HTR-8/SVneo (cell line): ENCODE data around the gene HOXC5.
"Not testable (repeated sequence)": the region's sequence is repeated elsewhere in the genome, so short reads cannot be mapped to it uniquely, and the experiment has no call there.

Source experiments
- DNase-seq: peaks from one replicate; pipeline ENCODE4 v3.0.0; 2011; ENCODE audit warnings: low spot score, mixed read lengths; ENCODE audit not compliant: insufficient read length
- FAIRE-seq: peaks from 2 replicates; lab custom pipeline; 2011; peaks lifted over from hg19 to GRCh38; lab: Jason Lieb, UNC

The HOXC5 gene

DNA sequence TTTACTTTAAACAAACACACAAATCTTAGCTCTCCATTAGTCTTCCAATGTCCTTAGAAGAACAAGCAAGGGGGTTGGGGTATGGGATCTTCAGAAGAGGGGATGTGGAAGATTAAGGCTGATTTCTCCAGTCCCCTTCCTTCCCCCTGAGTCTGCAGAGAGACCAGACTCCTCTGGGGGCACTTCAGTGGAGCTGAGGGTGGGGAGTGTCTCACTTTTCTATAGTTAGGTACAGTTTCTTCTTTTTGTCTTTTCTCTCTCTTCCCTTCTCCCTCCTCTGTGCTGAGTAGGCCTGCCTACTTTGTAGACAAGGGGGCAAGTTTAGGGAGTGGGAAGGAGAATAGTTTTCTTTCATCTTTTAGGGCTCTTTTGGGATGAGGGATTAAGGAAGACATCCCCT, 23.3 kb downstream of the HOXC5 start:
- DNase-seq (no peak), FAIRE-seq (no peak)

DNA sequence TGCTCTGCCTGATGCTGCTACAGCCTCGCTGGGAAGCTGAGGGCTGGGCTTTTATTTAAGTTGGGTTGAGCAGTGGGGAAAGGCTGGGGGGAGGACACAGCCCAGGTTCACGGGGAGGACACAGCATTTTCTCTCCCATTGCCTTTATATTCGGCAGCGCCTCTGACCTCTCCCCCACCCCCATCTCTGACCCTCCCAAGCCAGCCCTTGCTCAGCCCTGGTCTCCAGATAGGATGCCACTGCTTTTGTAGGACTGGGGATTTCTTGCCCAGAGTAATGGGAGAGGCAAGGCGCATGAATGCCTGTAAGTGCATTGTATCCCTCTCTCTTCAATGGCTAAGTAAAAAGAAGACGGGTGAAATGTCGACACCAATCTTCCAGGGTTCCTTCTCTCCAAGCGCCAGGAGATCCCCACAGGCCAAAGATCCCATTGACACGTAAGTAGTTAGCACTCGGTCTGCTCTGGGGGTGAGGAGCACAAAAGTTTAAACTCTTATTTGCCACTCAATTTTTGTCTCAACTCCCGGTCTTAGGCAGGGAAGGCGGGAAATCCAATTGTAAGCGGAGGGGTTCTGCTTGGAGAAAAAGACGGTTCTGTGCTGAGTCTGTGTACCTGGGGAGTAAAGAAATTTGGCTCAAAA, 25.4 kb downstream of the HOXC5 start:
- FAIRE-seq, result no peak

DNA sequence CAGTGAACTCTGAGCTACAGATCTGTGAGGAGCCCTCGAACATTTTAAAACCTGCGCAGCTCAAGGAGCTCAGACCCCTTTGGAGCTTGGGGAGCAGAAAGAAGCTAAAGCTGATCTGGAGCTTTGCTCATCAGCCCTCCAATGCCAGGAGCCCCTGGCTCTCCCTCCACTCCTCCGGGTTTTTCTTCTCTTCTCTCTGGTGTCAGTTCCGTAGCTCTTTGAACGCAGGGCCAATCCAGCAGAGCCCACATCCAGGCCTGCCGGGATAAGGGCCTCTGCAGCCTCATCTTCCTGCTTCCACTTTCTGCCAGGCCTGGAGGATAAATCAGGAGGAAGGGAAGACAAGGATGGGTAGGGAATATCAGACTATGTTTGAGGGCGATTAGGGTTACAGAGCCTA, 26.8 kb downstream of the HOXC5 start:
- FAIRE-seq (no peak), DNase-seq (no peak)

More for the DNA sequence above, 25.4 kb downstream of the HOXC5 start:
- no peak for DNase-seq

DNA sequence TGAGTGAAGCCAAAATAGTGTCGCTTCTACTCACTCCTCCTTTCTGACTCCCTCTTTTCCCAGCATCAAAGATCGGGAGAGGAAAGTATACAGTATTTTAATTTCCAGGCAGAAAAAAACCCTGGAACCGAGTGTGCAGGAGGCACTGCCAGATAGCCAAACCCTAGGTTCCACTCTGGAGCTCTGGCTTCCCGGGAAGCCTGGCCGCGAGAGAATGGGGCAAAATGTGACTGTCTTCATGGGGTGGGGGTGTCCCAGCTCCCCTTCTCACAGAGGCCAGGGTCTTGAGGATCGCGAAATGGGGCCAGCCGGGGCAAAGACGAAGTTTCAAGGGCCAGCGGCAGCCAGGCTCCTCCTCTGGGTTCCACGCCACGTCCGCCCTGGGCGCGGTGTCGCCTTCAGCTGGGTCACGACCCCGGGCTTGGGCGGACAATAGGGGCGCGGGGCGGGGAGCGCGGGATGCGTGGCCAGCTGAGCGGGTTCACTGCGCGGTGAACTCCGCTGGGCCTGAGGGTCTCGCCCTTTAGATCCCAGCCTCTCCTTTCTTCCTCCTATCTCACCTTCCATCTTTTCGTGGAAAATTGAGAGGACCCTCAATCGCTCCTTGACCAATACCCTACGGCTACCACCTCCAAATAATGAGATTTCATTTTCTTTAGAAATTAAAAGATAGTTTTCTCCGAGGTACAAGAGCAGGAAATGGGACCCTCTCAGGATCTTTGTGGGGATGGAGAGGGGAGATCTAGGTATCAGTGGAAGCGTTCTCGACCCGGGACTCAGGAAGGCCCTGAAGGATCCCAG, 27.5 kb downstream of the HOXC5 start:
- DNase-seq (no peak), FAIRE-seq (no peak)

DNA sequence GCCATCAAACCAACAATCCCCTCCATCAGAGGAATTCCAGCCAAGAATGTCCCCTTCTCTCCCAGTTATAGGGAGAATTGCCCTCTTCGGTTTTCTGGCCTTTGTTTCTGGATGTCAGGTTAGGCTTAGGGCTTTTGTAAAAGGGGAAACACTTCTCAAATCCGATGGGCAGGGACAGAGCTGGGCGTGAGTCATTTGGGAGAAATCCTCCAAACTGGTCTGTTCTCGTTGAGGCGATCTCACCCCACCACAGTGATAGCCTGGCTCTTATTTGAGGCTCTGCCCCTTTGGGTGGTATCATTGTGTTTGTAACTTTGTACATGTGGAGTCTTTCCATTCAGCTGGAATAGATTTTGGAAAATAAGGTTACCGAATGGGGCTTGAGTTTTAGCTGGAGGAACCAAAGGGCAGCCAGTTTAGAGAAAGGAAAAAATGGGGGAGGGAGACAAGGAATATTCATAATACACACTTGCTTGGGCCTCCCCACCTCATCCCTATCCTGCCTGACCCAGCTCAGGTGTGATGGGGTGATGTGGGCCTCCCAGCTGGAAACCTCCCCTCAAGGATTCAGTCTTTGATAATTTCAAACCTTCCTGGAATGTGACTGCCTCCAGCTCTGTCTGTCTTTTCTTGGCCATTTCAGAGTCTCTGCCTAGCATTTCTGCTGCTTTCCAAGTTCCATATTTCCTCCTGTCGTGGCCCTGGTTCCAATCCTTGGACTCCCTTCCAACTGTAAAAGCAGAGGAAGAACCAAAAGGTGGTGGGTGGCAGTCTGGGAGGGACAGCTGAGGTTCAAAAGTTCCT, 28.3 kb downstream of the HOXC5 start:
- DNase-seq, result no peak
- FAIRE-seq, result no peak

DNA sequence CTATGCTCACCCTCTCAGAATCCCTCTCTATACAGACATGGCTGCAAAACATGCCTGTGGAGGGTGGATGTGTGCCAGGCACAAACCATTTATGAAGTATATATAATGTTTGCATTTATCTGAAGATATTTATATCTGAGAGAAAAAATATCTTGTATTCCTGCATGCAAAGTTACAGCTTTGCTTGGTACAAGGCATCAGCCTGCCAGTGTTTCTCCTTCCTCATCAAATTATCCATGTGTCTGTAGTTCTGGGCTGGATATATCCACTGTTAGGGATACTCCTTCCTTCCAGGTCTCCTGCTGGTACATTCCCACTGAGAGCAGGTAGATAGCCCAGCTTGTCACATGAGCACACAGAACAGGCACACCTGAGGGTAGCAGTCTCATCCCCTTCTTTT, 32.8 kb downstream of the HOXC5 start:
- FAIRE-seq (no peak), DNase-seq (no peak)

DNA sequence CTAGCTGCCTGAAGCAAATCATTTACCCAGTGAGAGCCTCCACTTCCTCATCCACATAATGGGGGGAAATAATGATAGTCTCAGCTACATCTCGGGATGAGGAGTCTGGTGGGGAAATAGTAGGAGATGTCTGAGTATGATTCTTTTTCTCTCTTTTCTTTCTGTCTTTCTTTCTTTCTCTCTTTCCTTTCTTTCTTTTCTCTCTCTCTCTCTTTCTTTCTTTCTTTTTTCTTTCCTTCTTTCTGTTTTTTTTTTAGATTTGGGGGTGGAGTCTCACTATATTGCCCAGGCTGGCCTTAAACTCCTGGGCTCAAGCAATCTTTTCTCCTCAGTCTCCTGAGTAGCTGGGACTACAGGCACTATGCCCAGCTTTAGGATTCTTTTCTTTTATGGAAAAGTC, 33.6 kb downstream of the HOXC5 start:
- FAIRE-seq, result no peak
- no peak for DNase-seq

DNA sequence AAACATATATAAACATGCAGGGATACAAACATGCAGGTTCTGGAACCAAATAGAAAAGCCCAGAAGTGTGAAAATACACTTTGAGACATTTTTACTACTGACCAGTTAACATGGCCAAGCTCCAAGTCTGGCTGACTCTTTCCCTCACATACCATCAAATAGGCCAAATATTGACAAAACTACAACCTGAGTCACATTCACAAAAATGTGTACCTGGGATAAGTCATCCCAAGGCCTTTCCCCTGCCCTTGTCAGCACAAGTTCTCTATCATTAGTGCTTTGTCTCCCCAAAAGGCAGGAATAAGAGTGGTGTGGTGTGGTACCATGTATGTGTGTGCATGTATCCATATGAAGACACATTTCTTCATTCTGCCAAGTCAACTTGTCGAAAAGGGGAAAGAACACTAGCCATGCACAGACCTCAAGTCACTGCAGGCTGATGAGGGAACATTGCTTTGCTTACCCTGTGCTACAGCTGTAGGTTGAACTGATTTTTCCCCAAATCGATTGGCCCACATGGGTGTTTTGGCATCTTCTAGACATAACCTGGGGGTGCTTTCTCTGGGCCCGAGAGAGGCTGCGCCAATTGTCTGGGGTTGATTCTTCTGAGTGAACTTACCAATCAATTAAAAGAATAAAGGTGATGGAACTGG, 35.7 kb downstream of the HOXC5 start:
- FAIRE-seq (no peak), DNase-seq (no peak)

DNA sequence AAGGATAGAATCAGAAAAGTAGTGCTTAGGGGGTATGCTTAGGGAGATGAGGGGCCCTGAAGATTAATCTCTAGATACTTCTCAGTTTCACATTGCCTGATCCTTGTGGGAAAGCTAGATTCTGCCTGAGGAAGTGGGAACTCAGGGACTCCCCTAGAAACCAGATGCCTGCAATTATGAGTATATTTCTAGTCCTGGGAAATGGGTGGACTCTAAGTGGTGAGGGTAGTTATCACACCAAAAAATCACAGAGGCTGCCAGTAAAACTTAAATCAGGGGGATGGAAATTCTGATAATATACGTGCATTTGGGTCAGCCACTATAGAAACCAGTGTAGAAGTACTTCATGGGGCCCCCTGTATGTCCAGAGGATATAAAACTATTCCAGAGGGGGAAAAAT, 39.1 kb downstream of the HOXC5 start:
- FAIRE-seq (no peak), DNase-seq (no peak)

DNA sequence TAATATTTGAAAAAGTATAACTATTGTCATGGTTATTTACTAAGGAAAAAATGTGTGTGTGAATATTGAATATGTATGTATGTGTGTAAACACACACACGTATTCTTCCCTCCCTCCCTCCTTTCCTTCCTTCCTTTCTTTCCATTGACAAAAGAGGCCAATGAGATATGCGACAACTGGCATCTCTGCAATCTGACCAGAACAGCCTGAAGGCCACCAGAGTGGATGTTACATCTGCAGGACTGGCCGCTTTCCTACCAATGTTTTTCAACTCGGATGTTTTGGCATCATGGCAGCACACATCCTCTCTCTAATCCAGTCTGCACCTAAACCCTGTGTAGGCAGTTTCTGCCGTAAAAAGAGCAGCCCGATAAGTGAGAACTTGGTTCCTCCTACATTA, 41.5 kb downstream of the HOXC5 start:
- no peak for FAIRE-seq
- DNase-seq, result no peak

DNA sequence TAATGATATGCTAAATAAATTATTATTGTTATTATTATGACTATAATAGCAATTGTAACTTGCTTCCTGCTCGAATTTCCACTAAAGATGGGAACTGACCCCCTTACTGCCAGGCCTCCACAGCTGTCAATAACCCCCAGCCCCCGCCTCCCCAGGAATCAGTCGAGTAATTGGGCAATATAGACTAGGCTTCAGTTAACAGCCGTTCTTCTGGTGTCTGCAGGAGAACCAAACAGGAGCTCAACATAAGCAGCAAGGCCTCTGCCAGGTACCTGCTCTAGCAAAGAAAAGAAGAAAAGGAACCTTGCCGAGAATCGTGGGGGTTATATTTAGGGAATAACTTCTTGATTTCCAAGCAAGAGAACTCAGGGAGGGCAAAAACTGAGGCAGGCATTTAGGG, 42.6 kb downstream of the HOXC5 start:
- no peak for FAIRE-seq
- DNase-seq, result no peak

DNA sequence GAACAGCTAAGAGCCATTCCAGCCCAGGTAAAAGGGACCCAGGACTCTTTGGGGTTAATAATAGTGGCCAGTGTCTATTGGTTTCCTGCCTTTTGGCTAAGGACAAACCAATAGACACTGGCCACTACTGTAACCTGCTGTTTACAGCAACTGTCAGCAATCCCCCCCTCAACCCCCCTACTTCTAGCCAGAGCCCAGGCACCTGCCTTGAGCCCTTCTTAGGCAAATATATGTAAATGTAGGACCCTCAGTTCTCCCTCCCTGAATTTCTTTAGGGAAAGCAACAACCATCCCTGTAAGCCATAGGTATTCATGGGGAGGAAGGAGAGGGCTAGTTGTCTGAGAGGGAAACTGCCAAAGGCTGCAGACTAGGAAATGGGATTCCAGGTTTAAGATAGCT, 43.1 kb downstream of the HOXC5 start:
- DNase-seq, result no peak
- FAIRE-seq, result no peak

DNA sequence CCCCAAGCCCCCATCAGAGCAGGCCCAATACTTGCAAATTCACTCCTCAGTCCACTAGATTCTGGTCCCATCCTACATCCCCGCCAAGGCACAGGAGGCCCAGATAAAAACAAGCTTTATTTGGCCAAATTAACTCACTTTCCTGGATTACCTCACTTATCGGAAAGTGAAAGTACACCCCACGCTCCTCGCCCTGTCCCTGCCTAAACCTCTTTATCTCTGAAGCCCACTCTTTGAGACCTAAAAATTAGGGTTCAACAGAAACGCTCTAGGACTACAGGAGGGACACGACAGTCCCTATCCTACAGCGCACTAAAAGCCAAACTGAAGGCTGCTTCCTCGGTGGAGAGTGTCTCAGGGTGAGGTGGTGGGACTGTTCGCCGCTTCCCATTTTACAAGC, 45.0 kb downstream of the HOXC5 start:
- DNase-seq, FAIRE-seq: not testable (repeated sequence)

DNA sequence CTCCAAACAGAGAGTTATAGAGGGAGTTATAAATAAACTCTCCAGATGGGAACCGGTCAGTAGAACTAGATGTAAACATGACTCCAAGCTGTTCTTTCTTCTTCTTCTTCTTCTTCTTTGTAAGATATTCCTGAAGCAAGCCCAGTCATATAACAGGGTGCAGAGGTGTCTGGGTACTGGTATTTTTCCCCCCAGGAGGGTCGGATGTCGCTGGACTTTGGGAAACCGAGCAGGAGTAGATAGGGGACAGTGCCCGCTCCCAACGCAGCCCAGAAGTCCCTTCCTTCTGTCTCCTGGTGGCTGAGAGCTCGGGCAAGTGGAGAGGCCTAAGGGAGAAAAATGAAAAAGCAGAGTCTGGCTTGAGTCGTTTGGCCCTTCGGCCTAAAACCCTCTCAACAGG, 46.3 kb downstream of the HOXC5 start:
- not testable (repeated sequence) for FAIRE-seq

DNA sequence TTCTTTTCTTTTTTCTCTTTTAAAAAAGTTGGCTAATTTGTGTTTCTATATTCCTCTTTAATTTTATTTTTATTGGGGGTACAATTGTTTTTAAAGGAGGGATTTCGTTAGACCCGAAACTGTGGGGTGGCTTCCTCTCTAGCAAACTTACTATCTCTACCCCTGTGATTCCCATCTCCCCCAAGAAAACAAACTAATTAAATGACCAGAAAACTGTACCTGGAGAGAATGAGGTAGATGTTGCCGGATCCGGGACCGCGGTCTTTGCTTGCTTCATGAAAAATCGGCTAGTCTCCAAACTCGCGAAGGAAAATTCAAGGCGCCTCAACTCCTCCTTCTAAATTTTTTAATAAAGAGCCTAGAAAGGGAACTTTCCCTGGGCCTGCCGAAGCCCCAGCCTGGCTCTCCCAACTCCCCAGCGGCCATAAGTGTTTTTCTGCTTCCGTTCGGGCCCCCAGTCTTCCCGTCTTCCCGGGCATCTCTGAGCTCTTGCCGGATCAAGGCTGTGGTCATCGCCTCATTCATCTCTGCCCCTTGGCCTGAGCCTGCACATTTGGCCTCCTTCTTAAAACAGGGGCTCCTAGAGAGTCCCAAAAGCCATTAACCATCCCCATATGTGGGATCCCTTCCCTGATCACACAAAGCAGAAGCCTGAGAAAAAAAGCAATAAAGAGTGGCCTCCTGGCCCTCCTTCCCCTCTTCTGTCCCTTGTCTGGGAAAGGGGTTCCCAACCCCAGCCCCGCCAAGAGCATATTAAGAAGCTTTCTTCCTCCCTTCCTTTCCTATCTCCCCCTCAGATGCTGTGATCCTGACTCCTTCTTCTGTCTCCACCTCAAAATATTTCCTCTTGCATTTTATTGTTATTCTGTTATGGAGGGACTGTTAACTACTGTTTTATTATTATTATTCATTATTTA, 47.4 kb downstream of the HOXC5 start:
- DNase-seq, FAIRE-seq: not testable (repeated sequence)

More for the DNA sequence above, 46.3 kb downstream of the HOXC5 start:
- DNase-seq, result not testable (repeated sequence)

DNA sequence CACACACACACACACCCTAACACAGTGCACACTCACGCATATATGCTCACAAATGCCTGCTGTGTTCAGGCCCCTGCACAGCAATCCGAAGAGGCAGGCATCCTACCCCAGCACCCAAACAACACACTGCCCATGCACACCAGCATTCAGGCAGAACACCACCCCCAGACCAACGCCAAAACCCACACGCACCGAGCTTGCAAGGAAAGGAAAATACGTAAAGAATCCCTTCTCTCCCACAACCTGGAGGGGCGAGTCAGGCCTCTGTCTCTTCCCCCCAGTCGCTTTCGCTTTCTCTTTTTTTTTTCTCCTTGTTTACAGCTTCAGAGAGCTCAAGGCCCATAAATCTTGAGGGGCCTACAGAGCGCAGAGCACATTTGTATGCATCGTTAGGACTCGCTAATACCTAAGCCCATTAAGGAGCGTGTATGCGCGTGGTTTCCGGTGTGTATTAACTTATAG, 48.2 kb downstream of the HOXC5 start:
- not testable (repeated sequence) for FAIRE-seq, DNase-seq

DNA sequence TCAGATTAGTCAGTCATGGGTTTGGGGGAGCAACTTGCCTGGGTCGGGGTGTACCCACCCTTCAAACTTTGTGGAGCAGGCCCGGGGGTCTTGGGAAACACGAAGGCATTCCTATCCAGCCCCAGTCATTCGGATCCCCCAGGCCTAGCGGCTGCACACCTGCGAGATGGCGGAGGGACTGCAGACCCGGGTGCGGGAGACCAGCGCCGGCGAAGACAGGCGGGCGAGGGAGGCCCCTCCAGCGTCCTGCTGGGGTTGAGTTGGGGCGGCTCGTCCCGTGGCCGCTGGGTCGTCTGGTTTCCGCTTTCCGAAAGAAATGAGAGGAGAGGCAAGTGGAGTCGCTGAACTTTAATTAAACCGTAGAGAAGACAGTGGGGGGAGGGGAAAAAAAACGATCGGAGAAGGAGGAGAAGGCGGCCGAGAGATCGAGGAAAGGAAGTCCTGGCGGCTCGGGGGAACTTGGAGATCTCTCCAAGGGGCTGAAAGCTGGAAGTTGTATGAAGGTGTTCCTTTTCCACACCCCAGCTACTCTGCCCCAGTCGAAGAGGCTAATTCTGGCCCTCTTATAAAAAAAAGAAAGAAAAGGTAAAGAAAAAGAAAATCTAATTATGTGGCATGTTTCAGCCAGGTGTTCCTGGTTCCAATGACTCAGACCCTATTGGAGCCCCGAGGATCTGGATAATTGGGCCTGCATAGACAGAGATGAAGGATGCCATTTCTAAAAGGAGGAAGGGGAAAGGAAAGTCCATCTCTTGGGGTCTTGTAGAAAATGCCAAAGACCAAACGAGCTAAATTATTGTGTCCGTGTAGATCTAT, 48.9 kb downstream of the HOXC5 start:
- not testable (repeated sequence) for FAIRE-seq, DNase-seq

DNA sequence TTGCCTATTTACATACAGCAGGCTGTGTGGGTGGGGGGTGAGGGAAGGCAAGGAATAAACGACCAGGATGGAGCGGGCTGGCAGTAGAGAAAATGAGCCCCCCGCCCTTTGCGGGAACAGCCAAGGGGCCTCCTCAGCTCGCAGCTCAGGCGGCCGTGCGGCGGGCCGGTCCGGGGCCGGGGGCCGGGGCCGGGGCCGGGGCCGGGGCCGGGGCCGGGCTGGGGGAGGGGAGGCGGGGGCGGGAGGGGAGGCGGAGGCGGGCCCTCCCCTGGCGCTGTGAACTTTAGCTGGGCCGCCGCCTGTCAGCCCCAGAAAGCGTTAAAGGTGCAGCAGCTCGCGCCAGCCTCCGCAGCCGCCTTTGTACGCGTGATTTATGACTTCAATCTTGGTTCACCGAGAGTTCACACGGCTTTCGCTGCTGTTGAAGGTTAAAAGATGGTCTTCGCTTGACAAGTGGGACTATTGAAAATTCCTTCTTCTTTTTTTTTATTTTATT, 49.6 kb downstream of the HOXC5 start:
- DNase-seq, result no peak
- FAIRE-seq, result no peak
